HepG2 (cell line): ENCODE results near the gene TTC5. TPM values are rescaled to one million over a fixed set of nuclear protein-coding genes. Genes with fewer than 3 reads are reported as not detected.
A peak's percentile ranks its signal among the peaks of the same experiment; 100 is the strongest.

Source experiments
- ARHGAP35 ChIP-seq: sonication (generic); formaldehyde crosslinking; IDR thresholded peaks from 2 replicates; pipeline ENCODE4 v1.9.0; 2022; ENCODE audit warnings: mild to moderate bottlenecking, inconsistent platforms, moderate library complexity, missing genetic modification reagents, borderline replicate concordance
- CBX1 ChIP-seq: IDR thresholded peaks from one replicate; pipeline ENCODE4 v1.6.1; 2016; ENCODE audit warnings: antibody characterized with exemption, low read depth
- FOXP1 ChIP-seq, 2 experiments: fragments of 450-650 bp in 1 of 2; IDR thresholded peaks; 2 replicates each; pipeline ENCODE4 v1.6.1; 2017 to 2018; ENCODE audit warnings: antibody characterized with exemption in 1 of 2
- NFYC ChIP-seq: IDR thresholded peaks from 2 replicates; pipeline ENCODE4 v1.6.1; 2016; ENCODE audit warnings: missing genetic modification reagents, missing compliant biosample characterization
- NR2C2 ChIP-seq: sonication (generic); formaldehyde crosslinking; IDR thresholded peaks from 2 replicates; pipeline ENCODE4 v1.4.0; 2020; ENCODE audit warnings: missing genetic modification reagents, mild to moderate bottlenecking, moderate library complexity, borderline replicate concordance
- ONECUT2 ChIP-seq: sonication (generic); formaldehyde crosslinking; IDR thresholded peaks from 2 replicates; pipeline ENCODE4 v1.4.0; 2020; ENCODE audit warnings: missing genetic modification reagents
- PHF20 ChIP-seq: sonication (generic); formaldehyde crosslinking; IDR thresholded peaks from 2 replicates; pipeline ENCODE4 v1.5.0; 2020; ENCODE audit warnings: mild to moderate bottlenecking, missing genetic modification reagents
- SIN3B ChIP-seq: fragments of 150-350 bp; IDR thresholded peaks from 2 replicates; pipeline ENCODE4 v1.6.1; 2014; ENCODE audit warnings: low read length
- SOX5 ChIP-seq: IDR thresholded peaks from 2 replicates; pipeline ENCODE4 v1.6.1; 2016; ENCODE audit warnings: borderline replicate concordance
- SRSF4 ChIP-seq: fragments of 200-400 bp; formaldehyde crosslinking; IDR thresholded peaks from one replicate; pipeline ENCODE4 v1.6.1; 2018; ENCODE audit warnings: mild to moderate bottlenecking, low read depth, low read length, moderate library complexity; ENCODE audit not compliant: poor library complexity, severe bottlenecking
- ZMAT3 ChIP-seq: sonication (generic); formaldehyde crosslinking; conservative IDR thresholded peaks from 2 replicates; pipeline ENCODE4 v1.7.0; 2021; ENCODE audit warnings: missing genetic modification reagents
- ZNF124 ChIP-seq: sonication (generic); formaldehyde crosslinking; IDR thresholded peaks from 2 replicates; pipeline ENCODE4 v1.4.0; 2020; ENCODE audit warnings: missing genetic modification reagents
- ZNF143 ChIP-seq: sonication (generic); formaldehyde crosslinking; IDR thresholded peaks from 2 replicates; pipeline ENCODE4 v1.4.0; 2020; ENCODE audit warnings: missing genetic modification reagents
- ZNF331 ChIP-seq: sonication (generic); formaldehyde crosslinking; IDR thresholded peaks from 2 replicates; pipeline ENCODE4 v1.4.0; 2020; ENCODE audit warnings: missing genetic modification reagents
- ZNF543 ChIP-seq: sonication (generic); formaldehyde crosslinking; IDR thresholded peaks from 2 replicates; pipeline ENCODE4 v1.4.0; 2020; ENCODE audit warnings: mild to moderate bottlenecking, missing genetic modification reagents
- ZNF598 ChIP-seq: sonication (generic); formaldehyde crosslinking; IDR thresholded peaks from 2 replicates; pipeline ENCODE4 v1.5.1; 2020; ENCODE audit warnings: mild to moderate bottlenecking, missing genetic modification reagents, borderline replicate concordance
- ZNF709 ChIP-seq: sonication (generic); formaldehyde crosslinking; IDR thresholded peaks from 2 replicates; pipeline ENCODE4 v1.5.0; 2020; ENCODE audit warnings: mild to moderate bottlenecking, missing genetic modification reagents
- ZNF724P ChIP-seq: sonication (generic); formaldehyde crosslinking; IDR thresholded peaks from 2 replicates; pipeline ENCODE4 v1.8.0; 2022; ENCODE audit warnings: missing genetic modification reagents, borderline replicate concordance
- ZNF747 ChIP-seq: sonication (generic); formaldehyde crosslinking; IDR thresholded peaks from 2 replicates; pipeline ENCODE4 v1.8.1; 2023; ENCODE audit warnings: missing genetic modification reagents, mild to moderate bottlenecking, borderline replicate concordance
- polyA plus RNA-seq, 8 experiments: library from polyadenylated mRNA; depleted of rRNA in 3 of 8; stranded (reverse) in 7 of 8; unstranded in 1 of 8; fragments of >200 nt; fragmentation: Illumina TruSeq in 4 of 8; extraction: Trizol in 4 of 8; gene quantifications; 2 replicates each; pipeline versions ENCODE4 v1.2.1 to v1.2.3, GENCODE V29; 2011 to 2016; ENCODE audit warnings: low read depth in 4 of 8, missing spikeins in 1 of 8, mixed read lengths in 1 of 8; ENCODE audit not compliant: insufficient read depth in 1 of 8
- total RNA-seq, 5 experiments: library from RNA; depleted of rRNA; stranded (reverse); fragments of >200 nt; fragmentation: Illumina TruSeq; extraction: Trizol; gene quantifications; 2 replicates each; pipeline ENCODE4 v1.2.3, GENCODE V29; 2016; ENCODE audit warnings: low read depth in 1 of 5
- TF ChIP-seq, protein P1 (sequence below): sonication (generic); formaldehyde crosslinking; conservative IDR thresholded peaks from 2 replicates; pipeline ENCODE4 v1.4.0; 2020; ENCODE audit warnings: missing genetic modification reagents
- TF ChIP-seq, protein P2 (sequence below): sonication (generic); formaldehyde crosslinking; IDR thresholded peaks from 2 replicates; pipeline ENCODE4 v1.5.0; 2020; ENCODE audit warnings: missing genetic modification reagents
- TF ChIP-seq, protein P3 (sequence below): sonication (generic); formaldehyde crosslinking; IDR thresholded peaks from 2 replicates; pipeline ENCODE4 v1.8.1; 2023; ENCODE audit warnings: mild to moderate bottlenecking, inconsistent platforms, moderate library complexity, missing genetic modification reagents, borderline replicate concordance
- TF ChIP-seq, protein P4 (sequence below): sonication (generic); formaldehyde crosslinking; IDR thresholded peaks from 2 replicates; pipeline ENCODE4 v1.4.0; 2020; ENCODE audit warnings: missing genetic modification reagents, mild to moderate bottlenecking, borderline replicate concordance

TTC5 gene
- total and polyA plus RNA-seq, 2 of the 13 experiments (the other 11 are each of a cell fraction or from before 2014, with no cell fraction given): 8.7 to 28.5 TPM

DNA sequence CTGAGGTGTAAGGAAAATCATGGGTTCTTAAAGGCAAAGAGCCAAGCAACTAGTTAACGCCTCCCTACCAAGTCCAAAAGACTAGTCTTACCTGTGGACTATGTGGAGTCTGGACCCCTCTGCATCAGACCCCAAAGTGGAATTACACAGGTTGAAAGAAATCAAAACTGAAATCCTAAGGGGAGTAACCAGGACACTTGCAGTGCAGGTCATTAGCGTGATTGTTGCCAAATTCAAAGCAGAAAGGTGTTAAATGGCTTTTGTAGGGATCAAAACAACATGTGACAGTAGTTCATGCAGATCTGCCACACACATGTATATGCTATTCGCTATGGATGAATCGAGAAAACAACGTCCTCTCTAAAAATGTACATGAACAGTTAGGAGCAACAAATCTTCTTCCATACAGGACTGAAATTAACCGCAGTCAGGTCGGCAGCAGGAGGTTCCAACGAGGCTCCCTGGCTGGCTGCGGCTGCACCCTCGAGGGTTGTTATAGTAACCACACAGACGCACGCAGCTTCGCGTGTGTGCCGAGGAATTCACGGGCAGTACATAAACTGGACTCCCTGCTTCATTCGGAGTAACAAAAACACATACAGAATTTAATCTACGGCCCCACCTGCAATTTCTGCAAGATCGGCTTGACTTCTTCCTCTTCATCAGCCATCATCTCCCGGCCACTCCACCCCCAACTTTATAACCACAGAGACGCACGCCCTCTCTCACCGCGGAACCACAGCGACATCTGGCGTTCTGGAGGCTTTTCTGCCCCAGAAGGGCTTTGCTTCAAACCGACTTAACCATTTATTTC, at the start of gene TTC5 (continued):
- TF ChIP-seq, protein P1, sequence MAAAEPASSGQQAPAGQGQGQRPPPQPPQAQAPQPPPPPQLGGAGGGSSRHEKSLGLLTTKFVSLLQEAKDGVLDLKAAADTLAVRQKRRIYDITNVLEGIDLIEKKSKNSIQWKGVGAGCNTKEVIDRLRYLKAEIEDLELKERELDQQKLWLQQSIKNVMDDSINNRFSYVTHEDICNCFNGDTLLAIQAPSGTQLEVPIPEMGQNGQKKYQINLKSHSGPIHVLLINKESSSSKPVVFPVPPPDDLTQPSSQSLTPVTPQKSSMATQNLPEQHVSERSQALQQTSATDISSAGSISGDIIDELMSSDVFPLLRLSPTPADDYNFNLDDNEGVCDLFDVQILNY (CRISPR knock-in tag): no peak
- TF ChIP-seq ONECUT2 (no peak), ZNF543 (CRISPR knock-in tag) (peak; percentile 68; the same call in 1 of the 2 replicates), ARHGAP35 (CRISPR knock-in tag) (no peak), SOX5 (CRISPR knock-in tag) (no peak; the same call in 1 of the 2 replicates), ZNF124 (0 out of 2 replicates have a peak, but pooled peaks have one; percentile 72), SIN3B (peak; percentile 86; the same call in 1 of the 2 replicates), ZNF747 (CRISPR knock-in tag) (no peak), ZNF143 (no peak), PHF20 (CRISPR knock-in tag) (peak; percentile 82), ZMAT3 (0 out of 2 replicates have a peak, but pooled peaks have one; percentile 36), ZNF598 (no peak), ZNF724P (CRISPR knock-in tag) (no peak), NFYC (no peak), ZNF709 (CRISPR knock-in tag) (no peak), FOXP1 (IDR thresholded peaks at IDR 0.05) (no peak), FOXP1 (CRISPR knock-in tag; IDR thresholded peaks at IDR 0.05) (no peak), CBX1 (peak; percentile 76), NR2C2 (peak; percentile 52; the same call in 1 of the 2 replicates), SRSF4 (no peak), ZNF331 (CRISPR knock-in tag) (peak; percentile 70; the same call in 1 of the 2 replicates)
- TF ChIP-seq, protein P2, sequence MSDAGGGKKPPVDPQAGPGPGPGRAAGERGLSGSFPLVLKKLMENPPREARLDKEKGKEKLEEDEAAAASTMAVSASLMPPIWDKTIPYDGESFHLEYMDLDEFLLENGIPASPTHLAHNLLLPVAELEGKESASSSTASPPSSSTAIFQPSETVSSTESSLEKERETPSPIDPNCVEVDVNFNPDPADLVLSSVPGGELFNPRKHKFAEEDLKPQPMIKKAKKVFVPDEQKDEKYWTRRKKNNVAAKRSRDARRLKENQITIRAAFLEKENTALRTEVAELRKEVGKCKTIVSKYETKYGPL (CRISPR knock-in tag): no peak
- TF ChIP-seq, protein P3, sequence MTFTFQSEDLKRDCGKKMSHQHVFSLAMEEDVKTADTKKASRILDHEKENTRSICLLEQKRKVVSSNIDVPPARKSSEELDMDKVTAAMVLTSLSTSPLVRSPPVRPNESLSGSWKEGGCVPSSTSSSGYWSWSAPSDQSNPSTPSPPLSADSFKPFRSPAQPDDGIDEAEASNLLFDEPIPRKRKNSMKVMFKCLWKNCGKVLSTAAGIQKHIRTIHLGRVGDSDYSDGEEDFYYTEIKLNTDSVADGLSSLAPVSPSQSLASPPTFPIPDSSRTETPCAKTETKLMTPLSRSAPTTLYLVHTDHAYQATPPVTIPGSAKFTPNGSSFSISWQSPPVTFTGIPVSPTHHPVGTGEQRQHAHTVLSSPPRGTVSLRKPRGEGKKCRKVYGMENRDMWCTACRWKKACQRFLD: no peak
- TF ChIP-seq, protein P4, sequence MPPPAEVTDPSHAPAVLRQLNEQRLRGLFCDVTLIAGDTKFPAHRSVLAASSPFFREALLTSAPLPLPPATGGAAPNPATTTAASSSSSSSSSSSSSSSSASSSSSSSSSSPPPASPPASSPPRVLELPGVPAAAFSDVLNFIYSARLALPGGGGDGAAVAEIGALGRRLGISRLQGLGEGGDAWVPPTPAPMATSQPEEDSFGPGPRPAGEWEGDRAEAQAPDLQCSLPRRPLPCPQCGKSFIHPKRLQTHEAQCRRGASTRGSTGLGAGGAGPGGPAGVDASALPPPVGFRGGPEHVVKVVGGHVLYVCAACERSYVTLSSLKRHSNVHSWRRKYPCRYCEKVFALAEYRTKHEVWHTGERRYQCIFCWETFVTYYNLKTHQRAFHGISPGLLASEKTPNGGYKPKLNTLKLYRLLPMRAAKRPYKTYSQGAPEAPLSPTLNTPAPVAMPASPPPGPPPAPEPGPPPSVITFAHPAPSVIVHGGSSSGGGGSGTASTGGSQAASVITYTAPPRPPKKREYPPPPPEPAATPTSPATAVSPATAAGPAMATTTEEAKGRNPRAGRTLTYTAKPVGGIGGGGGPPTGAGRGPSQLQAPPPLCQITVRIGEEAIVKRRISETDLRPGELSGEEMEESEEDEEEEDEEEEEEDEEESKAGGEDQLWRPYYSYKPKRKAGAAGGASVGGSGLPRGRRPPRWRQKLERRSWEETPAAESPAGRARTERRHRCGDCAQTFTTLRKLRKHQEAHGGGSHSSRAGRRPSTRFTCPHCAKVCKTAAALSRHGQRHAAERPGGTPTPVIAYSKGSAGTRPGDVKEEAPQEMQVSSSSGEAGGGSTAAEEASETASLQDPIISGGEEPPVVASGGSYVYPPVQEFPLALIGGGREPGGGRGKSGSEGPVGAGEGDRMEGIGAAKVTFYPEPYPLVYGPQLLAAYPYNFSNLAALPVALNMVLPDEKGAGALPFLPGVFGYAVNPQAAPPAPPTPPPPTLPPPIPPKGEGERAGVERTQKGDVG (CRISPR knock-in tag): no peak
